ENCODE measurements around the gene KRTAP4-5. TPM values are rescaled to one million over a fixed set of nuclear protein-coding genes. Genes with fewer than 3 reads are reported as not detected.

The KRTAP4-5 gene
- total and polyA plus RNA-seq, 7 donors: not detected

- ATAC-seq (no peak), DNase-seq (no peak)
- H3K9me3 ChIP-seq: no peaks in the 10 kb centered on the region
- H3K4me1 ChIP-seq: no peaks in the 10 kb centered on the region
- peaks cover 0 to 5% (median 2%) of the 10 kb centered on the region in 3 donors for H3K27me3 ChIP-seq (ENCODE audit: insufficient read depth in 3 of 3, low read length in 2 of 3)
- no peak within 1 kb of the TSS for H3K27ac ChIP-seq
- 63 to 78% (median 69%) methylated on average over 7 of the region's 7 CpGs for WGBS, 3 donors
- TF ChIP-seq, protein P1, sequence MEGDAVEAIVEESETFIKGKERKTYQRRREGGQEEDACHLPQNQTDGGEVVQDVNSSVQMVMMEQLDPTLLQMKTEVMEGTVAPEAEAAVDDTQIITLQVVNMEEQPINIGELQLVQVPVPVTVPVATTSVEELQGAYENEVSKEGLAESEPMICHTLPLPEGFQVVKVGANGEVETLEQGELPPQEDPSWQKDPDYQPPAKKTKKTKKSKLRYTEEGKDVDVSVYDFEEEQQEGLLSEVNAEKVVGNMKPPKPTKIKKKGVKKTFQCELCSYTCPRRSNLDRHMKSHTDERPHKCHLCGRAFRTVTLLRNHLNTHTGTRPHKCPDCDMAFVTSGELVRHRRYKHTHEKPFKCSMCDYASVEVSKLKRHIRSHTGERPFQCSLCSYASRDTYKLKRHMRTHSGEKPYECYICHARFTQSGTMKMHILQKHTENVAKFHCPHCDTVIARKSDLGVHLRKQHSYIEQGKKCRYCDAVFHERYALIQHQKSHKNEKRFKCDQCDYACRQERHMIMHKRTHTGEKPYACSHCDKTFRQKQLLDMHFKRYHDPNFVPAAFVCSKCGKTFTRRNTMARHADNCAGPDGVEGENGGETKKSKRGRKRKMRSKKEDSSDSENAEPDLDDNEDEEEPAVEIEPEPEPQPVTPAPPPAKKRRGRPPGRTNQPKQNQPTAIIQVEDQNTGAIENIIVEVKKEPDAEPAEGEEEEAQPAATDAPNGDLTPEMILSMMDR (IDR thresholded peaks at IDR 0.05): no peak
- H3K4me3 ChIP-seq: no peak within 1 kb of the TSS
- intact Hi-C loops (cut with DNase I): no loop called here
- no peaks in the 10 kb centered on the region for H3K36me3 ChIP-seq (ENCODE audit: insufficient read depth in 1 of 2, low read depth in 1 of 2)
Observed at GRCh38 chr17:41177727-41178271, 28.2 kb upstream of the KRTAP4-5 start, which contains the start of gene KRTAP4-2. Gene KRTAP4-2, minus strand, starts transcription at chr17:41178221. Its CDS starts 57 bp downstream, at chr17:41178164.

- intact Hi-C loops (cut with DNase I): no loop called here
- TF ChIP-seq, protein P1 (IDR thresholded peaks at IDR 0.05): no peak
- ATAC-seq (no peak), DNase-seq (no peak)
- Histone ChIP-seq H3K9me3 (no peaks in the 10 kb centered on the region), H3K4me1 (no peaks in the 10 kb centered on the region), H3K36me3 (ENCODE audit: insufficient read depth in 1 of 2, low read depth in 1 of 2) (no peaks in the 10 kb centered on the region), H3K27ac (no peak overlapping the region), H3K27me3 (ENCODE audit: insufficient read depth in 3 of 3, low read length in 2 of 3) (peaks cover 0 to 2% (median 0%) of the 10 kb centered on the region in 3 donors), H3K4me3 (no peak overlapping the region)
- WGBS, 3 donors: 75 to 87% (median 85%) methylated on average over 3 of the region's 3 CpGs
Observed at GRCh38 chr17:41176744-41177387, 27.2 kb upstream of the KRTAP4-5 start.

DNA sequence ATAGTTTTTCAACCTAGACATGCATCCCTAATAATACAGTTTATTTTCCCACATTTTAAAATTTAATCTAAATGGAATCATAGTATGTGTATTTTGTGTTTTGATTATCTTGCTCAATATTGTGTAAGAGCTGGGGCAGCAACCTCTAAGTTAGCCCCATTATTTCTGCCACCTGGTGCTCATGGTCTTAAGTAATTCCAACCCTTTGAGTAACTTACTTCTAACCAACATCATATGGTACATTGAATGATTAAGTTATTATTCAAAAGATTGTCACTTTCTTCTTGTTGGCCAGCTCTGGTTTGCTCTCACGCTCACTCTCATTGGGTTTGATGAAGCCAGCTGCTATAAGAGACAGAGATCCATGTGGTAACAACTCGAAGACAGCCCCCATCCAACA is 22.3 kb upstream of the KRTAP4-5 start:
- ATAC-seq (no peak), DNase-seq (no peak)
- no peak overlapping the region for H3K27ac ChIP-seq
- H3K36me3 ChIP-seq (ENCODE audit: insufficient read depth in 1 of 2, low read depth in 1 of 2): no peaks in the 10 kb centered on the region
- peaks cover 0 to 2% (median 2%) of the 10 kb centered on the region in 3 donors for H3K27me3 ChIP-seq (ENCODE audit: insufficient read depth in 3 of 3, low read length in 2 of 3)
- intact Hi-C loops (cut with DNase I): no loop called here
- H3K4me3 ChIP-seq: no peak overlapping the region
- no peaks in the 10 kb centered on the region for H3K9me3 ChIP-seq
- H3K4me1 ChIP-seq: no peaks in the 10 kb centered on the region
- 64 to 85% (median 65%) methylated on average over 2 of the region's 2 CpGs for WGBS, 3 donors
- TF ChIP-seq, protein P1 (IDR thresholded peaks at IDR 0.05): no peak

DNA sequence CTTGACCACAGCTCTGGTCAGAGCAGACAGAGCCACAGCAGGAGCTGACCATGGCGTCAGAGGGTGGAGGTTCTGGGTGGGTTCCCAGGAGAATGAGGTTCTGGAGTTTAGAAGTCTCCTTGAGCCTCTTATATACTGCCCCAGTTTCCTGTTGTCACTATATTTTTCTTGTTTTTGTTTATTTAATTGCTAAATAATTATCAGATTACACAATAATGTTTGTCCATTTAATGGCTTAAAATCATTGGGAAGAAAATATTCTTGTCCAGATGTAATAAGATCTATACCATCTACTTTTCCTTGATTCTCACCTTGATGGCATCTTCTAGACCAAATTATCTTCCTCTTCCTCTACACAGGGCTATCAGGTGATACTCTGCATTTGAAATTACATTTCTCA is 18.5 kb upstream of the KRTAP4-5 start, which contains the start of gene KRTAP4-3:
Gene KRTAP4-3 (minus strand): TSS at position 101 of the 400 bp plus-strand sequence. CDS start 49 bp downstream, at position 52.
- WGBS, 3 donors: 67 to 76% (median 73%) methylated on average over 1 of the region's 1 CpG
- intact Hi-C loops (cut with DNase I): no loop called here
- no peak within 1 kb of the TSS for H3K4me3 ChIP-seq
- no peak for DNase-seq
- H3K4me1 ChIP-seq: no peaks in the 10 kb centered on the region
- peaks cover 0 to 2% (median 0%) of the 10 kb centered on the region in 3 donors for H3K27me3 ChIP-seq (ENCODE audit: insufficient read depth in 3 of 3, low read length in 2 of 3)
- no peak within 1 kb of the TSS for H3K27ac ChIP-seq
- ATAC-seq: no peak
- TF ChIP-seq, protein P1 (IDR thresholded peaks at IDR 0.05): no peak
- H3K36me3 ChIP-seq (ENCODE audit: insufficient read depth in 1 of 2, low read depth in 1 of 2): no peaks in the 10 kb centered on the region
- H3K9me3 ChIP-seq: no peaks in the 10 kb centered on the region

Data from psoas muscle (tissue), 8 donors.